ENCODE measurements around the gene NR6A1.
"Not testable (repeated sequence)": the region's sequence is repeated elsewhere in the genome, so short reads cannot be mapped to it uniquely, and the experiment has no call there.

The NR6A1 gene

DNA sequence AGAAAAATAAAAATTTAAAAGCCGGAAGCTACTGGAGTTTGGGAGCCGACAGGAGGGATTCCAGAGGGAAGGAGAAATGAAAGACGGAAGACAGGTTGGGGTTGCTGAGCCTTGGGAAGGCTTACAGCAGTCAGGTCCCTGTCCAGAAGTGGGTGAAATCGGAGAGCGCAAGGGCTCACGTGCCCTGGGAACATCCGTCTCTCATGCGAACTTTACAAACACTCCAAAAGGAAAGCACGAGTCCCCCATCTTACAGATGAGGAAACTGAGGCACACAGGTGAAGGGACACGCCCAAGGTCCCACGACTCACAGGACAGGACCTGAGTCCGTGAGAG lies 5.5 kb upstream of the NR6A1 start:
- DNase-seq = no peak

- peak; percentile 78 for DNase-seq
These were observed 3.2 kb upstream of the NR6A1 start for GRCh38 chr9:124774129-124774978.

GRCh38 chr9:124773473-124774128 lies 2.5 kb upstream of the NR6A1 start:
- no peak for DNase-seq

GRCh38 chr9:124772877-124773276 lies 1.8 kb upstream of the NR6A1 start:
- not testable (repeated sequence) for DNase-seq

GRCh38 chr9:124771867-124772679 lies 962 bp upstream of the NR6A1 start:
- peak; percentile 76 for DNase-seq

GRCh38 chr9:124770359-124771020 lies 621 bp downstream of the NR6A1 start:
- DNase-seq = no peak

DNA sequence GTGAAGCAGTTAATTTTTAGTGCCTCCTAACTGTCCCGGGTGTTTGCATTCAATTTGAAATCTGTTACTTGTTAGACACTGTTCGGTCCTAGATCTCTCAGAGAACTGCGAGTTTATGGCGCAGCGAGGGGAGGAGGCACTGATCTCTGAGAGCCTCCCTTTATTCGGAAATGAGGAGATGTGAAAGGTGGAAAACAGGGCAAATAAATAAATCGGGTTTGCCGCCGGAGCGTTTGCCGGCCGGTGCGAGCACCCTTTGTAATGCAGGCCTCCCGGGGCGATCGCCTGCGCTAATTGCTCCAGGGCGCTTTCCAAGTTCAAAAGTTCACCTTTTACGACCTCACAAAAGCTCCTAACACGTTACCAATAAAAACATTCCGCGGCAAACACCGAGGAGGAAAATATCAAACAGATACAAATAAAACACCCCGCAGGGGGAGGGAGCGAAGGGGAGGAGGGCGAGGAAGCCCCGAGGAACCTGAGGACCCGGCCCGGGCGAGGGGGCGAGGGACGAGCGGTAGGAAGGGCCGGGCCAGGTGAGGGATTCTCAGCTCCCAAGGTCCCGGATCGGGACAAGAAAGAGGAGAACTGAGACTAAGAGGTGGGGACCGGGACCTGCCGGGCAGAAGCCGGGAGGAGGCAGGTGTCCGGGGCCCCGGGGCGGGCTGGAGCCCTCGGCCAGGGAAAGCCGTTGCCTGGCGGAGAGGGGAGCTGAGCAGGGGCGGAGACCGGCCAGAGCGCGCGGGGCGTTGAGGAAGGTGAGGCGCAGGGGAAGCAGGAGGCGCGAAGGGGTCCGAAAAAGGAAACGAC lies 1.4 kb downstream of the NR6A1 start:
- DNase-seq = no peak

DNA sequence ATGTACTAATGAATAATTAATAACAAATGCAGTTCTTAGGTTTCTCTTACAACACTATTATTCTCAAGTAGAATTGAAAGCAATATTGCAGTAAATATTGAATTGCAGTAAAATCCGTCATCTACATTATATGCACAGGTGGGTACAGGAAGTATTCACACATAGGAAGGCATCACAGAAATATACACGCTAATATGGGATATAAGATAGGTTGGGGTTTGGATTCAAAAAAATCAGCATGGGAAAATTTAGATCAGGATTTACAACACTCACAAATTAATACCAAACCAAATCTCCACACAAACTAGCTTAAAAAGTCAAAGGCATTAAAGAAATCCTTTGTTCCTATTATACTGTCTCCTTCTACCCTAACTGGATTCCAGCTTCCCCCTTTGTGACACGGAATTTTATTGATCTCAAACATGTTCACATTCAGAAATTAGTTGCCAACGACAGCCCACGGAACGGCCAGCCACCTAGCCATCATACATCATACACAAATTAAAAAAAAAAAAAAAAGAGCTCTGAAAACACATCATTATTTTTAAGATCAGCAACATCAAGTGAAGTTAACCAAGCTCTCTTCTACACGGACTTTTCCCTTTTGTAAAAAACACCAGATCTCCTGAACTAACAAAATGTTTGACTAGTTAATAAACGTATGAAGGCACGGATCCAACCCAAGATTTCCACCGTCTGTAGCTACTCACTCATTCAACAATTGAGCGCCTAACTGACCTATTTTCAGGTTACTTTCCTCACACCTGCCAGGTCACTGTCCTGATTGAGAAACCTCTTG lies 2.2 kb downstream of the NR6A1 start:
- no peak for DNase-seq

GRCh38 chr9:124768334-124768733 lies 2.8 kb downstream of the NR6A1 start:
- DNase-seq = no peak

DNA sequence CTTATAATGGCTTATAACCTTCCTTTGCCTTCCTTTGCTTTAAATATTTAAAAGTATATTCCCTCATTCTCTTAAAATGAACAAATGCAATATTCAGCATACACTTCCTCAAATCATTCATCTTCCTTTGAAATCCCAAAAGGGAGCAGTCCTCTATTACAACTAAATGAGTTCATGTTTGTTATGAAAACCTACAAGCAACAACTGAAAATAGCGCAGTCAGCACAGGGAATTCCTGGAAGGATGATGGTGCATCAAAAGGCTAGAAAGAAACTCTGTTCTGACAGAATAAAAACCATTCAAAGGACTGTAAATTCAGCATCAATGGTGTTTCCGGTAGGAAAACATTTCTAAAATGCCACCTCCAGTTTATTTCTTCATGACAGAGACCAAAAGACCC lies 3.3 kb downstream of the NR6A1 start:
- DNase-seq = no peak

- DNase-seq = no peak
These were observed 4.1 kb downstream of the NR6A1 start for GRCh38 chr9:124766815-124767554.

GRCh38 chr9:124766326-124766725 lies 4.8 kb downstream of the NR6A1 start:
- DNase-seq = no peak

DNA sequence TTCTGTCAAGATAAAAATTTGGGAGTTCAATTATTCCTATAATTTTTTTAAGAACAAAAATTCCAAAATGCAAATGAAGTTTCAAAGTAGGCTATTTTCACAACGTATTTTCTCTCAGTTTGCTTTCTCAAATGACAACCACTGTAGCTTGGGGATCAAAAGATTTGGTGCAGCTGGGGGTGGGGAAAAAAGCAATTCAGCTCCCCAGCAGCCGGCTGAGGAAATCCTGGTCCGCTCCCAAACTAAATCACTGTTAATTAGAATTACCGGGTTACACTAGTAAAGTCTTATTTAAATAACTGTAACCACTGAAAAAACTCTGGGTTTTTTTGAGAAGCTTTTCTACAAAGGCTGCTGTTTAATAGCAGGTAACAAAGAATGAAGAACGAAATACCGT lies 5.7 kb downstream of the NR6A1 start:
- DNase-seq = no peak

- no peak for DNase-seq
These were observed 6.2 kb downstream of the NR6A1 start for GRCh38 chr9:124764774-124765438.

- no peak for DNase-seq
These were observed 8.5 kb downstream of the NR6A1 start for GRCh38 chr9:124762633-124763032.

- no peak for DNase-seq
These were observed 9.4 kb downstream of the NR6A1 start for GRCh38 chr9:124761710-124762109.

- DNase-seq = no peak
These were observed 9.9 kb downstream of the NR6A1 start for GRCh38 chr9:124761196-124761595.

- DNase-seq = no peak
These were observed 10.4 kb downstream of the NR6A1 start for GRCh38 chr9:124760719-124761118.

- DNase-seq = no peak
These were observed 11.8 kb downstream of the NR6A1 start for GRCh38 chr9:124759327-124759726.

DNA sequence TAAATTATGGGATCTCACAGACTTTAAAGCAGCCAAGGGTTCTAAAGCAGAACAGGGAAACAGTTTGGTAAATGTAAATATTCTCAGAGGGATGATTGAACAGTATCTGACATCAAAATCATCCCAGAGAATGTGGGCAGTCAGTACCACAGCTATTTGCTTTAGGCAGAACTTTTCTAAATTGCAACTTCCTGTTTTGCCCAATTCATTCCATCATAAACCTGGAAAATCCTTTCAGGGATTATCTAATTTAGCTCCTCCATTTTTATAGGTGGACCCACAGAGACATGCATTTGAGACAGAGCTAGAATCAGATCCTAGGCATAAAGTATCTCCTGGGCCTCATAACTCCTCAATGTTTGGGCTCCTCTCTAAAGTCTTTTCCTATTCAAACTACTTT lies 12.4 kb downstream of the NR6A1 start:
- no peak for DNase-seq

Measured in fibroblast of skin of back (primary cell).